SU-DHL-6 (cell line): ENCODE results near the gene FGFR1OP2.

Experiments used
- H2AFZ ChIP-seq: fragments of 200-600 bp; sonication (generic); 2 replicates; pipeline ENCODE4 v1.6.1; 2014; ENCODE audit warnings: low read depth, mild to moderate bottlenecking, moderate library complexity, mixed read lengths, antibody characterized with exemption, low read length; ENCODE audit not compliant: severe bottlenecking
- H3F3A ChIP-seq: fragments of 200-600 bp; shearing (Covaris generic); 2 replicates; pipeline ENCODE4 v1.6.0; 2016; ENCODE audit warnings: antibody characterized with exemption, mild to moderate bottlenecking; ENCODE audit not compliant: insufficient read depth
- H3K27ac ChIP-seq: fragments of 200-600 bp; sonication (generic); 2 replicates; pipeline ENCODE4 v1.5.1; 2016; ENCODE audit warnings: low read depth, mild to moderate bottlenecking, low read length, moderate library complexity, mixed read lengths
- H3K27me3 ChIP-seq: fragments of 200-600 bp; sonication (generic), shearing (Covaris generic); 2 replicates; pipeline ENCODE4 v1.6.0; 2014; ENCODE audit warnings: mild to moderate bottlenecking, low read length
- H3K36me3 ChIP-seq: fragments of 200-600 bp; sonication (generic); 2 replicates; pipeline ENCODE4 v1.6.1; 2014; ENCODE audit warnings: mild to moderate bottlenecking, low read length, mixed read lengths
- H3K4me2 ChIP-seq: fragments of 300-600, 200-600 bp; shearing (Covaris generic), sonication (generic); 2 replicates; pipeline ENCODE4 v1.6.0; 2014; ENCODE audit warnings: low read length, low read depth, mild to moderate bottlenecking; ENCODE audit not compliant: poor library complexity, severe bottlenecking
- H3K4me3 ChIP-seq: fragments of 200-600 bp; sonication (generic); 2 replicates; pipeline ENCODE4 v1.5.1; 2014; ENCODE audit warnings: antibody characterized with exemption, low read length, mild to moderate bottlenecking, mixed read lengths; ENCODE audit not compliant: insufficient read depth, poor library complexity, severe bottlenecking
- H3K79me2 ChIP-seq: fragments of 200-600 bp; sonication (generic); 2 replicates; pipeline ENCODE4 v1.6.1; 2014; ENCODE audit warnings: mild to moderate bottlenecking, low read length, moderate library complexity; ENCODE audit not compliant: insufficient read depth
- H3K9ac ChIP-seq: fragments of 200-600 bp; sonication (generic); 2 replicates; pipeline ENCODE4 v1.7.0; 2014; ENCODE audit warnings: mild to moderate bottlenecking, low read length
- H3K9me2 ChIP-seq: fragments of 200-600 bp; sonication (generic); replicated peaks from 2 replicates; pipeline ENCODE4 v1.6.1; 2014; ENCODE audit warnings: low read length; ENCODE audit not compliant: insufficient read depth
- H3K9me3 ChIP-seq: fragments of 200-600 bp; sonication (generic); 2 replicates; pipeline ENCODE4 v1.6.1; 2014; ENCODE audit warnings: low read length, mixed read lengths; ENCODE audit not compliant: insufficient read depth
- H4K20me1 ChIP-seq: fragments of 200-600 bp; sonication (generic); 2 replicates; pipeline ENCODE4 v1.6.1; 2014; ENCODE audit warnings: low read depth, mild to moderate bottlenecking, antibody characterized with exemption, low read length, moderate library complexity, mixed read lengths
- EZH2phosphoT487 ChIP-seq: fragments of 200-600 bp; sonication (generic), shearing (Covaris generic); conservative IDR thresholded peaks from 2 replicates; pipeline ENCODE4 v1.6.1; 2018; ENCODE audit warnings: mild to moderate bottlenecking, antibody characterized with exemption, low read length, moderate library complexity, mixed read lengths
- TF ChIP-seq, protein P1 (sequence below): fragments of 200-600 bp; sonication (generic); IDR thresholded peaks from one replicate; pipeline ENCODE4 v1.5.1; 2017; ENCODE audit warnings: antibody characterized with exemption, mild to moderate bottlenecking, low read length, moderate library complexity; ENCODE audit not compliant: insufficient read depth, poor library complexity, severe bottlenecking

The FGFR1OP2 gene

DNA sequence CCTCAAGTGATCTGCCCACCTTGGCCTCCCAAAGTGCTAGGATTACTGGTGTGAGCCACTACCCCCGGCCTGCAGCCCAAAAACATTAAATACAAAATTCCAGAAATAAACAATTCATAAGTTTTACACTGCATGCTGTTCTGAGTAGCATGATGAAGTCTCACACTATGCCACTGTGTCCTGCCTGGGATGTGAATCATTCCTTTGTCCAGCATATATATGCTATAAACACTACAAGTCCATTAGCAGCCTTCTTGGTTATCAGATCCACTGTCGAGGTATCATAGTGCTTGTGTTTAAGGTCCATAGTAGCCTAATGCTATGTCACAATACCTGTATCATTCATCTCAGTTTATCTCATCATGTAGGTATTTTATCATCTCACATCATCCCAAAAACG, 16.4 kb upstream of the FGFR1OP2 start:
- no peak for TF ChIP-seq EZH2phosphoT487
- TF ChIP-seq, protein P1, sequence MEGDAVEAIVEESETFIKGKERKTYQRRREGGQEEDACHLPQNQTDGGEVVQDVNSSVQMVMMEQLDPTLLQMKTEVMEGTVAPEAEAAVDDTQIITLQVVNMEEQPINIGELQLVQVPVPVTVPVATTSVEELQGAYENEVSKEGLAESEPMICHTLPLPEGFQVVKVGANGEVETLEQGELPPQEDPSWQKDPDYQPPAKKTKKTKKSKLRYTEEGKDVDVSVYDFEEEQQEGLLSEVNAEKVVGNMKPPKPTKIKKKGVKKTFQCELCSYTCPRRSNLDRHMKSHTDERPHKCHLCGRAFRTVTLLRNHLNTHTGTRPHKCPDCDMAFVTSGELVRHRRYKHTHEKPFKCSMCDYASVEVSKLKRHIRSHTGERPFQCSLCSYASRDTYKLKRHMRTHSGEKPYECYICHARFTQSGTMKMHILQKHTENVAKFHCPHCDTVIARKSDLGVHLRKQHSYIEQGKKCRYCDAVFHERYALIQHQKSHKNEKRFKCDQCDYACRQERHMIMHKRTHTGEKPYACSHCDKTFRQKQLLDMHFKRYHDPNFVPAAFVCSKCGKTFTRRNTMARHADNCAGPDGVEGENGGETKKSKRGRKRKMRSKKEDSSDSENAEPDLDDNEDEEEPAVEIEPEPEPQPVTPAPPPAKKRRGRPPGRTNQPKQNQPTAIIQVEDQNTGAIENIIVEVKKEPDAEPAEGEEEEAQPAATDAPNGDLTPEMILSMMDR: no peak
- H3F3A ChIP-seq: peaks cover 10% of the 10 kb centered on the region
- no peak overlapping the region for H3K4me3 ChIP-seq
- H2AFZ ChIP-seq: no peak overlapping the region
- H4K20me1 ChIP-seq: 0 out of 2 replicates have a peak, but pooled peaks cover 5% of the 10 kb centered on the region
- no peak overlapping the region for H3K9ac ChIP-seq
- H3K27me3 ChIP-seq: no peaks in the 10 kb centered on the region
- no peak overlapping the region for H3K4me2 ChIP-seq
- no peak overlapping the region for H3K27ac ChIP-seq
- peaks cover 56% of the 10 kb centered on the region for H3K36me3 ChIP-seq
- no peaks in the 10 kb centered on the region for H3K9me2 ChIP-seq
- H3K9me3 ChIP-seq: no peaks in the 10 kb centered on the region
- no peaks in the 10 kb centered on the region for H3K79me2 ChIP-seq

DNA sequence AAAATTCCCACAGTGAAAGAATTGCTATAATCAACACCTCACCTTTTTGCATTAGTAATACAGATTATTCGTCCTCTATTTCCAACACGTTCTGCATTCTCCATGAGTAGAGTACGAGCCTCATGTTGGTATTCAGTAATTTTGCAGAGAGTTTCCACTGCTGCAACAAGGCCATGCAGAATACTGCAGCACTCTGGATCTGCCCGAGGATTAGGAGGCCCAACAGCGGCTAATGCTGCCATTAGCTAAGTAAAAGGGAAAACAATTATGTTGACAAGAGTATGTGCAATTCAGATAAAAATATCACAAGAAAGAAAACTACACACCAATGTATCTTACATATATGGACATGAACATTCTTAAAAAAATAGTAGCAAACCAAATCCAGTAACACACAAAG, 9.6 kb upstream of the FGFR1OP2 start:
- peaks cover 8% of the 10 kb centered on the region for H3F3A ChIP-seq
- H3K9ac ChIP-seq: no peak overlapping the region
- no peak overlapping the region for H3K4me2 ChIP-seq
- H3K36me3 ChIP-seq: peaks cover 46% of the 10 kb centered on the region
- H3K27ac ChIP-seq: no peak overlapping the region
- no peak for TF ChIP-seq EZH2phosphoT487
- TF ChIP-seq, protein P1: no peak
- no peak overlapping the region for H3K4me3 ChIP-seq
- peaks cover 6% of the 10 kb centered on the region; the same call in 1 of the 2 replicates for H4K20me1 ChIP-seq
- no peak overlapping the region for H2AFZ ChIP-seq
- no peaks in the 10 kb centered on the region for H3K9me3 ChIP-seq
- no peaks in the 10 kb centered on the region for H3K27me3 ChIP-seq
- peaks cover 35% of the 10 kb centered on the region for H3K79me2 ChIP-seq
- H3K9me2 ChIP-seq: no peaks in the 10 kb centered on the region

DNA sequence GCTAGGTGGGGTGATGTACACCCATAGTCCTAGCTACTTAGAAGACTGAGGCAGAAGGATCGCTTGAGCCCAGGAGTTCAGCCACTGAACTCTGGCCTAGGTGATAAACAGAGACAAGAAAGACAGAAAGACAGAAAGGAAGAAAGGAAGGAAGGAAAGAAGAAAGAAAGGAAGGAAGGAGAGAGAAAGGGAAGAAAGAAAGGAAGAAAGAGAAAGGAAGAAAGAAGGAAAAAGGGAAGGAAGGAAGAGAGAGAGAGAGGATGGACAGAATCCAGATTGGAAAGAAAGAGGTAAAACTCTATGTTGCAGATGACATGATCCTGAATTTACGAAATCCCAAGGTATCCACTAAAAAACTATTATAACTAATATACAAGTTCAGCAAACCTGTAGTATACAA, 8.7 kb upstream of the FGFR1OP2 start:
- Histone ChIP-seq H2AFZ (no peak overlapping the region), H3K79me2 (peaks cover 44% of the 10 kb centered on the region), H3K4me2 (no peak overlapping the region), H3K27ac (no peak overlapping the region), H3K36me3 (peaks cover 39% of the 10 kb centered on the region), H3K9me3 (no peaks in the 10 kb centered on the region), H3K27me3 (no peaks in the 10 kb centered on the region), H3K9ac (no peak overlapping the region), H3K9me2 (no peaks in the 10 kb centered on the region), H4K20me1 (peaks cover 6% of the 10 kb centered on the region; the same call in 1 of the 2 replicates), H3K4me3 (no peak overlapping the region), H3F3A (peaks cover 3% of the 10 kb centered on the region)
- TF ChIP-seq, protein P1: no peak
- no peak for TF ChIP-seq EZH2phosphoT487
